ENCODE data around the gene BEST2. TPM values are rescaled to one million over a fixed set of nuclear protein-coding genes. Genes with fewer than 3 reads are reported as not detected.

The BEST2 gene
- total RNA-seq, 4 donors from 2014 or later = 20.5 to 82.0 (median 40.6) TPM; not detected in 1

DNA sequence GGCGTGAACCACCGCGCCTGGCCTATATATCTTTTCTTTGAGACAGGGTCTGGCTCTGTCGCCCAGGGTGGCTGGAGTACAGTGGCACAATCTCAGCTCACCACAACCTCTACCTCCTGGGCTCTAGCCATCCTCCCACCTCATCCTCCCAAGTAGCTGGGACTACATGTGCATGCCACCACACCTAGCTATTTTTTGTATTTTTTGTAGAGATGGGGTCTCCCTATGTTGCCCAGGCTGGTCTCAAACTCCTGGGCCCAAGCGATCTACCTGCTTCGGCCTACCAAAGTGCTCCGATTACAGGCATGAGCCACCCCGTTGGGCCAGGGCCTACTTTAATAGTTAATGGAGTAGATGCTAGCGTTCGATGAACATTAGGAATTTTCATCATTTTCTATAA is 31.3 kb upstream of the BEST2 start:
- H3K36me3 ChIP-seq = peaks cover 0 to 24% (median 0%) of the 10 kb centered on the region in 3 donors
- H3K9me3 ChIP-seq = no peaks in the 10 kb centered on the region
- no peaks in the 10 kb centered on the region for H3K27me3 ChIP-seq
- peaks cover 0 to 29% (median 11%) of the 10 kb centered on the region in 4 donors for H3K4me1 ChIP-seq
- DNase-seq = no peak
- H3K27ac ChIP-seq = peak overlapping the region in 2 of 4 donors; percentile 88 to 91
- H3K4me3 ChIP-seq = peak overlapping the region in 1 of 4 donors; percentile 89
- TF ChIP-seq, protein P1, sequence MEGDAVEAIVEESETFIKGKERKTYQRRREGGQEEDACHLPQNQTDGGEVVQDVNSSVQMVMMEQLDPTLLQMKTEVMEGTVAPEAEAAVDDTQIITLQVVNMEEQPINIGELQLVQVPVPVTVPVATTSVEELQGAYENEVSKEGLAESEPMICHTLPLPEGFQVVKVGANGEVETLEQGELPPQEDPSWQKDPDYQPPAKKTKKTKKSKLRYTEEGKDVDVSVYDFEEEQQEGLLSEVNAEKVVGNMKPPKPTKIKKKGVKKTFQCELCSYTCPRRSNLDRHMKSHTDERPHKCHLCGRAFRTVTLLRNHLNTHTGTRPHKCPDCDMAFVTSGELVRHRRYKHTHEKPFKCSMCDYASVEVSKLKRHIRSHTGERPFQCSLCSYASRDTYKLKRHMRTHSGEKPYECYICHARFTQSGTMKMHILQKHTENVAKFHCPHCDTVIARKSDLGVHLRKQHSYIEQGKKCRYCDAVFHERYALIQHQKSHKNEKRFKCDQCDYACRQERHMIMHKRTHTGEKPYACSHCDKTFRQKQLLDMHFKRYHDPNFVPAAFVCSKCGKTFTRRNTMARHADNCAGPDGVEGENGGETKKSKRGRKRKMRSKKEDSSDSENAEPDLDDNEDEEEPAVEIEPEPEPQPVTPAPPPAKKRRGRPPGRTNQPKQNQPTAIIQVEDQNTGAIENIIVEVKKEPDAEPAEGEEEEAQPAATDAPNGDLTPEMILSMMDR (IDR thresholded peaks at IDR 0.05) = no peak
- no peak for TF ChIP-seq POLR2A (IDR thresholded peaks at IDR 0.05)

DNA sequence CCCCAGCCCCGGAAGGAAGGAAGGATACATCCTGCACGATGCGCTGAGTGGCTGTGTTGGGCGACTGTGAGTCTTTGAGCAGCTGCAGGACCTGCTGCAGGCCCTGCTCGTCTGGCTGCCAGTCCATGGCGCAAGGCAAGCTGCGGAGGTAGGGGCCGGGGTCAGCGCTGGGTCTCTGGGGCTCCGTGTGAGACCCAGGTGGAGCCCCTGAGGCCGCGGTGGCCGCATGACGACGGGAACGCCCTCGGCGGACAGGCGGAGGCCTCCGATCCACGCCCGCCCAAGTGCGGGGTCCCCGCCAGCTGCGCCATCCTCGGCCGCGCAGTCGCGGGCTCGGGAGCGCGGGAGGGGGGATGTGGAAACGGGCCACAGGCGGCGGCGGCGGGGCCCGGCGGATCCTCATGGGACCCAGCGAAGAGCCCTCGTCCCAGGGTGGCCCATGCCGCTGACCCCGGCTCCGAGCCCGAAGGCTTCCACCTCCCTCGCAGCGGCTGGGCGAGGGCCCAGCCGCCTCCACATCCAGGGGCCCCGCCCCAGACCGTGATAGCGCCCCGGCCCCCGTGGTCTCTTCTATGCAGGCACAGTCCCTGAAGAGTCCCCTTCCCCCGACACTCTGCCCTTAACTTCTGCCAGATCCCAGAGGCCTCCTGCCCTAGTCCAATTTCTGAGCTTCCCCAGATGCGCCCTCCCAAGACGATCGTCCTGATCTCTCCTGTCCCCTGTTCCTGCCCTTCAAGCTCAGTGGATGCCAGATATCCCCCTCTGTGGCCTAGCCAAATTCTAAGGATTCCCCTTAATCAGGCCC is 30.5 kb upstream of the BEST2 start:
- peaks cover 0 to 29% (median 11%) of the 10 kb centered on the region in 4 donors for H3K4me1 ChIP-seq
- DNase-seq = peak in 1 of 3 donors; percentile 61
- peak overlapping the region; percentile 88 to 94 (median 92) for H3K27ac ChIP-seq

DNA sequence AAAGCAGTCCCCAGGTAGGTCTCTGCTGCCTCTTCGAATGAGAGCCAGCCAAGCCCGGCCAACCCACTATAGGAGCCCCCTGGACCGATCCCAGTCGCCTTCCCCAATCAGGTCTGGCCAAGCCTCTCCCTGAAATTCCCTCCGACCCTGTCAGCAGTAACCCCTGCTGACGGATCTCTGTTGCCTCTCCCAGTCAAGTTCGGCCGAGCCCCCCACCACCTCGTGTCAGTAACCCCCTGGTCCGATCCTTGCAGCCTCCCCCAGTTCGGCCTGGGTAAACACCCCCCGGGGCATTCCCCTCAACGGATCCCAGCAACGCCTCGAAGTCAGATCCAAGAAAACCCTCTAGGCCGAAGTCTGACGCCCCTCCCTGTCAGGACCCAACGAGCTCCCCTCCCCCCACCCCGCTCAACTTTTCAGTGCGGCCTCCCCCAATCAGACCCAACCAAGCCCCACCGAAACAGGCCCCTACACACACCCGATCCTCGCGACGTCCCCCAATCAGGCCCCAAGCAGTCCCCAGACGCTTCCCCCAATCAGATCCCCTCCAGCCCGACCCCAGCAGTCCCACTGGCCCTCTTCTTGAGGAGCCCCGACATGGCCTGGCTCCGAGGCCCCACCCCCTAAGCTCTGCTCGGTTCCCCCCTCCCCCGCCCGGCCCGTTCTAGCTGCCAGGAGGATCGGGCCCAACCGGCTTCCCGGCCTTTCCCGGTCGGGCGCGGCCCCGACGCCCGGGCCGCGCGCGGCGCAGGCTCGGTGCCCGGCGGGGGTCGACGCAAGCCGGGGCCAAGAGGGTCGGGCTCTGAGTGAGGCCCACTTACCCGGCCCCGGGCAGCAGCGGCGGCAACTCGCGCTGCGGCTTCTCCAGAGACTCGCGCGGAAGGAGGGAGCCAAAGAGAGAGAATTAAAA is 29.7 kb upstream of the BEST2 start:
- peak overlapping the region; percentile 89 to 97 (median 92) for H3K4me3 ChIP-seq
- H3K36me3 ChIP-seq = peaks cover 0 to 17% (median 0%) of the 10 kb centered on the region in 3 donors
- peak; percentile 52 to 81 (median 75) for DNase-seq
- no peaks in the 10 kb centered on the region for H3K27me3 ChIP-seq
- TF ChIP-seq POLR2A (IDR thresholded peaks at IDR 0.05) = no peak
- TF ChIP-seq, protein P1 (IDR thresholded peaks at IDR 0.05) = no peak
- peaks cover 0 to 29% (median 11%) of the 10 kb centered on the region in 4 donors for H3K4me1 ChIP-seq
- peak overlapping the region; percentile 88 to 94 (median 92) for H3K27ac ChIP-seq
- no peaks in the 10 kb centered on the region for H3K9me3 ChIP-seq

More for the DNA sequence above, 30.5 kb upstream of the BEST2 start:
- Histone ChIP-seq H3K27me3 (no peaks in the 10 kb centered on the region), H3K9me3 (no peaks in the 10 kb centered on the region), H3K4me3 (peak overlapping the region; percentile 89 to 97 (median 92)), H3K36me3 (peaks cover 0 to 17% (median 0%) of the 10 kb centered on the region in 3 donors)
- TF ChIP-seq, protein P1 (IDR thresholded peaks at IDR 0.05) = no peak
- TF ChIP-seq POLR2A (IDR thresholded peaks at IDR 0.05) = no peak

DNA sequence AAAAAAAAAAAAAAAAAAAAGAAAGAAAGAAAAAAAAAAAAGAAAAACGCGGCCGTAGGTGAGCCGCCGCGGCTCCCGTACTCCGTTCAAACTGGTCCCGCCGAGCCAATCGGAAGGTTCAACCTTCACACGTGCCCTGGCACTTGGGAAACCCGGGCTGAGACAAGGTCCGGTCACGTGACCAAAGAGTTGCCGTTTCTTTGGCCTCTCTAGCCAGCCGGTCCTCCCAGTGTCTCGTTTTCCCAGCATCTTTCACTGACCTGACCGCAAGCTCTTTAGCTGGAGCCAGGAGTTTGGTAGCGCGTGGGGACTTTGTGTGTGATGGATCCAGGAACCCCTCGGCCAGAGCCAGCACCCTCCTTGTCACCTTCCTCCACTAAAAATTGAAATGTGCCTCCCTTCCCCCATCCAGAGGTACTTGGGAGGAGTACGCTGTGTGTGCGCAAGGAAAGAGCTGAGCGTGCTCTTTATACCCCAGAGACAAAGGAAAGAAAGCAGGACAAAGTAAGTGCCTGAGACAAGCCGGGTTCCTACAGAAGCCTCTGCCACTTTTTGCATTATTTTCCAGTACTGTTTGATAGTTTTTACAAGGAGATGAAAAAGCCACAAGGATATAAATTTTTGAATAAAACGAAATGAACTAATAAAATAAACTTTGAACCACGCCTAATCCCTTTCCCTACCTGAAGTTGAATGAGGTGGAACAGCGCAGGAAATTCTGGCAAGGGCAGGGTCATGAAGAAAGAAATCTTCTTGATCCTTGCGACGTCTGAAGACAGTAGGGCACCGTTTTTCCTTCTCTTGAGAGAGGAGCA is 28.8 kb upstream of the BEST2 start:
- Histone ChIP-seq H3K4me3 (peak overlapping the region; percentile 89 to 97 (median 92)), H3K9me3 (no peaks in the 10 kb centered on the region), H3K36me3 (peaks cover 0 to 14% (median 0%) of the 10 kb centered on the region in 3 donors), H3K27me3 (no peaks in the 10 kb centered on the region), H3K27ac (peak overlapping the region; percentile 76 to 94 (median 92)), H3K4me1 (peaks cover 0 to 29% (median 11%) of the 10 kb centered on the region in 4 donors)
- DNase-seq = peak; percentile 93 to 99 (median 97)
- TF ChIP-seq, protein P1 (IDR thresholded peaks at IDR 0.05) = peak in 2 of 6 experiments; percentile 9 to 10
- peak in 1 of 2 donors; percentile 39 for TF ChIP-seq POLR2A (IDR thresholded peaks at IDR 0.05)

DNA sequence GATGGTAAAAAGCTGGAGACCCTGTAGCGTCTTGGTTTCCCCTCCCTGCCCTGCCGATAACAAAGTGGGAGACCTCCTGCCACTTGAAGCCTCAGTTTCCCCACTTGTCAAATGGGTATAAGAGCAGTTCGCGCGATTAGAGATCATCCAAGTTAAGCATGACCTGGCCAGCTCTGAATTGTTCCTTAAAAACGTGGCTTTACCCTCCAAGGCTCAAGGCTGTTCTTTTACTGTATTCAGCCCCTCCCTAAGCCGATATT is 28.3 kb upstream of the BEST2 start:
- Histone ChIP-seq H3K4me1 (peaks cover 0 to 29% (median 11%) of the 10 kb centered on the region in 4 donors), H3K4me3 (peak overlapping the region; percentile 59 to 97 (median 92)), H3K27ac (peak overlapping the region; percentile 76 to 94 (median 92)), H3K36me3 (peaks cover 0 to 16% (median 0%) of the 10 kb centered on the region in 3 donors), H3K27me3 (no peaks in the 10 kb centered on the region), H3K9me3 (no peaks in the 10 kb centered on the region)
- TF ChIP-seq, protein P1 (IDR thresholded peaks at IDR 0.05) = no peak
- no peak for TF ChIP-seq POLR2A (IDR thresholded peaks at IDR 0.05)
- no peak for DNase-seq
